B cell (primary cell): Measurements from ENCODE around the gene KIAA1217. TPM values are rescaled to one million over a fixed set of nuclear protein-coding genes. Genes with fewer than 3 reads are reported as not detected.

Experiments
- ATAC-seq: fragments of 200-7000 bp; cut with Tn5 transposase; one replicate; pipeline ENCODE4 v1.10.0; 2021; ENCODE audit warnings: low read depth, mild to moderate bottlenecking, moderate number of reproducible peaks, moderate library complexity
- CTCF ChIA-PET: fragments of 350-600 bp; sonication (Branson Sonifier 250); formaldehyde crosslinking; loops from one replicate; lab custom pipeline; 2021; ENCODE audit warnings: antibody characterized with exemption, inconsistent platforms; lab: Charles Lee
- POLR2A ChIA-PET: fragments of 350-600 bp; sonication (Branson Sonifier 250); formaldehyde crosslinking; loops from one replicate; lab custom pipeline; 2021; ENCODE audit warnings: antibody characterized with exemption; lab: Charles Lee
- DNase-seq: peaks from one replicate; pipeline ENCODE4 v3.0.0; 2013
- H2AFZ ChIP-seq: 2 replicates; pipeline ENCODE4 v1.6.1; 2012; ENCODE audit warnings: mild to moderate bottlenecking, low read depth, low read length; ENCODE audit not compliant: insufficient read depth, poor library complexity, severe bottlenecking
- H3K27ac ChIP-seq, 2 donors: 1 replicate in 1 of 2; 2 replicates in 1 of 2; pipeline ENCODE4 v1.5.1; 2012 to 2013; ENCODE audit warnings: low read length in 2 of 2, mild to moderate bottlenecking in 2 of 2, moderate library complexity in 1 of 2
- H3K27me3 ChIP-seq, 4 experiments: fragments of 200-600 bp in 1 of 4; sonication (generic) in 1 of 4; replicated peaks in 1 of 4; 1 replicate in 2 of 4; 2 replicates in 2 of 4; pipeline versions ENCODE4 v1.6.1 to v1.7.0; 2013 to 2016; ENCODE audit warnings: low read length in 3 of 4, mild to moderate bottlenecking in 2 of 4, mixed read lengths in 1 of 4, moderate library complexity in 1 of 4; ENCODE audit not compliant: insufficient read depth in 4 of 4, control insufficient read depth in 3 of 4; ENCODE audit errors: control extremely low read depth in 1 of 4
- H3K36me3 ChIP-seq, 2 experiments: replicated peaks in 1 of 2; 1 replicate in 1 of 2; 2 replicates in 1 of 2; pipeline versions ENCODE4 v1.6.1 to v1.7.1; 2013; ENCODE audit warnings: low read length in 1 of 2; ENCODE audit not compliant: insufficient read depth in 2 of 2, control insufficient read depth in 1 of 2; ENCODE audit errors: control extremely low read depth in 1 of 2, extremely low read depth in 1 of 2
- H3K4me1 ChIP-seq, 2 donors: fragments of 200-600 bp in 1 of 2; sonication (generic) in 1 of 2; 1 replicate in 1 of 2; 2 replicates in 1 of 2; pipeline versions ENCODE4 v1.5.1 to v1.6.1; 2013 to 2017; ENCODE audit warnings: low read length in 2 of 2; ENCODE audit not compliant: control insufficient read depth in 2 of 2, insufficient read depth in 2 of 2
- H3K4me2 ChIP-seq: replicated peaks from 2 replicates; pipeline ENCODE3; 2012; ENCODE audit warnings: mild to moderate bottlenecking, low read depth, low read length; ENCODE audit not compliant: poor library complexity, severe bottlenecking
- H3K4me3 ChIP-seq, 5 experiments: fragments of 200-600 bp in 1 of 5; sonication (generic) in 1 of 5; 1 replicate in 3 of 5; 2 replicates in 2 of 5; pipeline versions ENCODE4 v1.5.1 to v1.7.0; 2011 to 2016; ENCODE audit warnings: low read length in 4 of 5, mild to moderate bottlenecking in 4 of 5, low read depth in 2 of 5, control low read depth in 1 of 5, moderate library complexity in 1 of 5; ENCODE audit not compliant: insufficient read depth in 1 of 5; ENCODE audit errors: control extremely low read depth in 1 of 5, extremely low read depth in 1 of 5
- H3K79me2 ChIP-seq: fragments of 200-600 bp; sonication (generic); one replicate; pipeline ENCODE4 v1.6.0; 2016; ENCODE audit warnings: low read length; ENCODE audit not compliant: control insufficient read depth, insufficient read depth
- H3K9ac ChIP-seq: fragments of 200-600 bp; sonication (generic); 2 replicates; pipeline ENCODE4 v1.6.1; 2017; ENCODE audit warnings: mild to moderate bottlenecking, low read length, moderate library complexity
- H3K9me3 ChIP-seq, 3 donors: one replicate each; pipeline versions ENCODE4 v1.6.1 to v1.7.1; 2013; ENCODE audit warnings: low read length in 2 of 3; ENCODE audit not compliant: control insufficient read depth in 2 of 3, insufficient read depth in 1 of 3; ENCODE audit errors: control extremely low read depth in 1 of 3
- H4K20me1 ChIP-seq: 2 replicates; pipeline ENCODE4 v1.6.0; 2012; ENCODE audit warnings: mild to moderate bottlenecking, low read length; ENCODE audit not compliant: insufficient read depth, control insufficient read depth, poor library complexity, severe bottlenecking
- H3K27ac Mint-ChIP-seq: one replicate; pipeline ENCODE4 v1.8.0; 2021; ENCODE audit warnings: mixed read lengths
- H3K27me3 Mint-ChIP-seq: one replicate; pipeline ENCODE4 v1.8.0; 2021; ENCODE audit warnings: mixed read lengths
- H3K4me1 Mint-ChIP-seq: one replicate; pipeline ENCODE4 v1.8.0; 2021; ENCODE audit warnings: mixed read lengths
- H3K4me3 Mint-ChIP-seq: one replicate; pipeline ENCODE4 v1.8.0; 2021; ENCODE audit warnings: mixed read lengths
- H3K9me3 Mint-ChIP-seq: one replicate; pipeline ENCODE4 v1.8.0; 2022; ENCODE audit warnings: mixed read lengths; ENCODE audit not compliant: insufficient read depth
- EZH2 ChIP-seq: IDR thresholded peaks from 2 replicates; pipeline ENCODE4 v1.6.1; 2012; ENCODE audit warnings: borderline replicate concordance, low read depth, mild to moderate bottlenecking, moderate library complexity, low read length; ENCODE audit not compliant: insufficient read depth, poor library complexity, severe bottlenecking
- WGBS: methylation state at CpG from one replicate; pipeline ENCODE4 v1.1.5; 2013; ENCODE audit warnings: missing lambda C conversion rate; ENCODE audit not compliant: insufficient coverage; 5-methylcytosine and 5-hydroxymethylcytosine counted together
- intact Hi-C: fragments of 100-400 bp; cut with micrococcal nuclease; formaldehyde crosslinking; loops from one replicate; pipeline ENCODE4 v1.10.0; 2022
- polyA plus RNA-seq: library from polyadenylated mRNA; depleted of rRNA; stranded (reverse); fragments of >200 nt; gene quantifications from 2 replicates; pipeline ENCODE4 v1.2.3, GENCODE V29; 2012
- total RNA-seq, 2 donors: library from RNA; stranded (reverse); fragments of 120-200 nt in 1 of 2; gene quantifications; 1 replicate in 1 of 2; 2 replicates in 1 of 2; pipeline versions ENCODE4 v1.2.3 to v1.2.4, GENCODE V29; 2013 to 2022
- TF ChIP-seq, protein P1 (sequence below): fragments of 200-600 bp; IDR thresholded peaks from one replicate; pipeline ENCODE4 v1.8.0; 2022; ENCODE audit warnings: antibody characterized with exemption, mild to moderate bottlenecking

KIAA1217 gene
- total and polyA plus RNA-seq, 2 donors (not counting 1 experiment from before 2014, with no cell fraction given), result 0.67 TPM; not detected in 1

DNA sequence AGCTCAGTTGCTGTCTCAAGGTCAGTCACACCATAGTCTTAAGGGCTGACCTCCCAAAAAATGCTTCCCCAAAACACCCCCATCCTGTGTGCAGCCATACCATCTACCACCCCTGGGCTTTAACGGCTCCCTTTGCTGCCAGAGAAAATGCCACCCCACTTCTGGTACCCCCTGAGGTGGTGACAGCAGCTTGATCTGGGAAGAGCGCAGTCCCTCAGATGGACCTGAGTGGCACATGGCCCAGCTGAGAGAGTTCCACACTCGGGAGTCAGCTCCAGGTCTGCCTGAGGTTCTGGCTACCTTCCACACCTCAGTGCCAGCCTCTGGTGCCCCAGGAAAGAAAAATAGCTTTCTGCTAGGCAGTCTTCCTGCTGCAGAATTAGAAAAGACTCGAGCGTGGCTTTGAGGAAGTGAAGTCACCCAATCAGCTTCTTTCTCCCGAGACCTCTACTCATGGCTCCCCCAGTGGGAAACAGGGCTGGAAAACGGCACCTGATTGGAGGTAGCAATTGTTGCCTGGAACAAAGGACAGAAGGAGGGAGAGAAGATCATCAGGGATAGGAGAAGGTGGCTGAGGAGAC is 363.0 kb downstream of the KIAA1217 start:
- intact Hi-C loops, result no loop called here
- Histone ChIP-seq H3K36me3 (no peaks in the 10 kb centered on the region), H3K9ac (no peak overlapping the region), H3K4me1 (no peaks in the 10 kb centered on the region), H3K79me2 (no peaks in the 10 kb centered on the region), H3K9me3 (peaks cover 0 to 5% (median 0%) of the 10 kb centered on the region in 3 donors), H3K4me3 (no peak overlapping the region), H3K4me2 (no peak overlapping the region), H3K27ac (no peak overlapping the region), H3K27me3 (no peaks in the 10 kb centered on the region), H2AFZ (no peak overlapping the region), H4K20me1 (no peaks in the 10 kb centered on the region)
- ChIA-PET CTCF (no interaction called here), POLR2A (no interaction called here)
- no peak for TF ChIP-seq EZH2
- TF ChIP-seq, protein P1, sequence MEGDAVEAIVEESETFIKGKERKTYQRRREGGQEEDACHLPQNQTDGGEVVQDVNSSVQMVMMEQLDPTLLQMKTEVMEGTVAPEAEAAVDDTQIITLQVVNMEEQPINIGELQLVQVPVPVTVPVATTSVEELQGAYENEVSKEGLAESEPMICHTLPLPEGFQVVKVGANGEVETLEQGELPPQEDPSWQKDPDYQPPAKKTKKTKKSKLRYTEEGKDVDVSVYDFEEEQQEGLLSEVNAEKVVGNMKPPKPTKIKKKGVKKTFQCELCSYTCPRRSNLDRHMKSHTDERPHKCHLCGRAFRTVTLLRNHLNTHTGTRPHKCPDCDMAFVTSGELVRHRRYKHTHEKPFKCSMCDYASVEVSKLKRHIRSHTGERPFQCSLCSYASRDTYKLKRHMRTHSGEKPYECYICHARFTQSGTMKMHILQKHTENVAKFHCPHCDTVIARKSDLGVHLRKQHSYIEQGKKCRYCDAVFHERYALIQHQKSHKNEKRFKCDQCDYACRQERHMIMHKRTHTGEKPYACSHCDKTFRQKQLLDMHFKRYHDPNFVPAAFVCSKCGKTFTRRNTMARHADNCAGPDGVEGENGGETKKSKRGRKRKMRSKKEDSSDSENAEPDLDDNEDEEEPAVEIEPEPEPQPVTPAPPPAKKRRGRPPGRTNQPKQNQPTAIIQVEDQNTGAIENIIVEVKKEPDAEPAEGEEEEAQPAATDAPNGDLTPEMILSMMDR, result no peak
- no peaks in the 10 kb centered on the region for H3K4me1 Mint-ChIP-seq
- no peak overlapping the region for H3K4me3 Mint-ChIP-seq
- H3K9me3 Mint-ChIP-seq, result no peaks in the 10 kb centered on the region
- WGBS, result 69% methylated on average over 7 of the region's 7 CpGs
- H3K27ac Mint-ChIP-seq, result no peak overlapping the region
- no peak for ATAC-seq
- H3K27me3 Mint-ChIP-seq, result peaks cover 20% of the 10 kb centered on the region
- DNase-seq, result no peak

DNA sequence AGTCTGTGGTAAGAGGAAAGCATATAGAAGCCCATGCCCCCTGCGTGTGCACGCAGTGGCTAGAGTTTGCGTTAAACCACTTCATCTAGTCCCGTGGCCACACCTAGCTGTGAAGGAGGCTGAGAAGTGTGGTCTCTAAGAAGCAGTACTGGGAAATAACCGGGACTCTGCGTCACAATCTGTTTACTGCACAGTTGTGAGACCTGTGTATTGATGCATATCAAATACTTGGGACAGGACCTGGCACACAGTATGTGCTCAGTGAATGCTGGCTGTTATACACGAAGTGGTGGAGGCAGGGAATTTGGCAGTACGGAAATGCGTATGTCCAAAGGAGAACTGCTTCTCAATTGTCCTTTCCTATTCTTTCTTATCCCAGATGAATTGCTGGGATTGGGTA is 365.2 kb downstream of the KIAA1217 start:
- TF ChIP-seq EZH2, result no peak
- TF ChIP-seq, protein P1, result no peak
- H3K4me1 ChIP-seq, result no peaks in the 10 kb centered on the region
- H3K27me3 ChIP-seq, result no peaks in the 10 kb centered on the region
- H3K4me2 ChIP-seq, result no peak overlapping the region
- no peaks in the 10 kb centered on the region for H4K20me1 ChIP-seq
- no peaks in the 10 kb centered on the region for H3K36me3 ChIP-seq
- no peaks in the 10 kb centered on the region for H3K4me1 Mint-ChIP-seq
- 89% methylated on average over 7 of the region's 9 CpGs for WGBS
- no peak overlapping the region for H3K4me3 Mint-ChIP-seq
- H3K27ac ChIP-seq, result no peak overlapping the region
- H3K27ac Mint-ChIP-seq, result no peak overlapping the region
- no peak for ATAC-seq
- CTCF ChIA-PET, result no interaction called here
- intact Hi-C loops, result no loop called here
- H3K9ac ChIP-seq, result no peak overlapping the region
- peaks cover 14% of the 10 kb centered on the region for H3K27me3 Mint-ChIP-seq
- no peak overlapping the region for H2AFZ ChIP-seq
- POLR2A ChIA-PET, result no interaction called here
- no peaks in the 10 kb centered on the region for H3K9me3 Mint-ChIP-seq
- H3K79me2 ChIP-seq, result no peaks in the 10 kb centered on the region
- H3K9me3 ChIP-seq, result peaks cover 0 to 5% (median 0%) of the 10 kb centered on the region in 3 donors
- H3K4me3 ChIP-seq, result no peak overlapping the region
- no peak for DNase-seq
